Suprapubic skin (tissue), 4 donors: Measurements from ENCODE around the gene MBOAT2. TPM values are rescaled to one million over a fixed set of nuclear protein-coding genes. Genes with fewer than 3 reads are reported as not detected.
"Not testable (repeated sequence)": the region's sequence is repeated elsewhere in the genome, so short reads cannot be mapped to it uniquely, and the experiment has no call there.

Experiments used
- DNase-seq, 2 donors: peaks; one replicate each; pipeline ENCODE4 v3.0.0-alpha.2; 2019; ENCODE audit warnings: low spot score in 2 of 2
- H3K27ac ChIP-seq: fragments of 200-600 bp; sonication (generic); one replicate; pipeline ENCODE4 v1.5.1; 2019
- H3K27me3 ChIP-seq: fragments of 200-600 bp; sonication (generic); one replicate; pipeline ENCODE4 v1.5.1; 2019
- H3K36me3 ChIP-seq: fragments of 200-600 bp; sonication (generic); one replicate; pipeline ENCODE4 v1.5.1; 2019
- H3K4me1 ChIP-seq: fragments of 200-600 bp; sonication (generic); one replicate; pipeline ENCODE4 v1.5.1; 2019
- H3K4me3 ChIP-seq: fragments of 200-600 bp; sonication (generic); one replicate; pipeline ENCODE4 v1.5.1; 2019; ENCODE audit warnings: mild to moderate bottlenecking
- H3K9me3 ChIP-seq: fragments of 200-600 bp; sonication (generic); one replicate; pipeline ENCODE4 v1.5.1; 2019
- CTCF ChIP-seq, 2 donors: fragments of 200-600 bp in 1 of 2; fragments of 450-650 bp in 1 of 2; sonication (generic) in 1 of 2; IDR thresholded peaks; one replicate each; pipeline ENCODE4 v1.5.1; 2016 to 2019; ENCODE audit warnings: antibody characterized with exemption in 2 of 2, mild to moderate bottlenecking in 1 of 2, moderate library complexity in 1 of 2
- EP300 ChIP-seq: sonication (generic); formaldehyde crosslinking; IDR thresholded peaks from one replicate; pipeline ENCODE4 v1.6.1; 2017; ENCODE audit warnings: antibody characterized with exemption
- POLR2A ChIP-seq, 2 donors: fragments of 450-650 bp; IDR thresholded peaks; one replicate each; pipeline ENCODE4 v1.6.1; 2017; ENCODE audit warnings: antibody characterized with exemption in 2 of 2, mild to moderate bottlenecking in 2 of 2, moderate library complexity in 2 of 2
- POLR2AphosphoS5 ChIP-seq, 3 donors: sonication (generic); formaldehyde crosslinking; IDR thresholded peaks; one replicate each; pipeline ENCODE4 v1.6.1; 2017; ENCODE audit warnings: antibody characterized with exemption in 3 of 3
- WGBS: methylation state at CpG from one replicate; pipeline ENCODE4 v1.1.5; 2018; 5-methylcytosine and 5-hydroxymethylcytosine counted together
- total RNA-seq, 4 donors: library from RNA; depleted of rRNA; stranded (reverse); fragments of >200 nt; gene quantifications; one replicate each; pipeline ENCODE4 v1.1.0, GENCODE V29; 2016

MBOAT2 gene
- total RNA-seq, 4 donors from 2014 or later: 44.4 to 55.8 (median 51.1) TPM

DNA sequence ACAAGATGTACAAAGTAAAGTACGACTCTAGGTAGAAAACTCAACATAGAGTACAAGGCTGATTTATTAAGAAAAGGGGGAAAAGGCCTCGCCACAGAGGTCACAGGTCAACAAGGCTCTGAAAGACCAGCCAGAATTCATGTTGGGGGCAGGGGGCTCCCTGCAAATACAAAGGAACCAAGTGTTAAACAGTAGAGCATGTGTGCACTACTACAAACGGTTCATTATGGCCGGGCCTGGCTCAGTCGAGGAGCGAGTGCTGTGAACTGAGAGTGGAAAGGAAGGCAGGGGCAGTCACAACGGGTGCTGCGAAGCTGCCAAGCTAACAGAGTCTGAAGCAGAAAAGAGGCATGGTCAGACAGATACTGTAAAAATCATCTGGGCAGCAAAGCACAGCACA, 77.1 kb downstream of the MBOAT2 start:
- H3K9me3 ChIP-seq: no peaks in the 10 kb centered on the region
- H3K27me3 ChIP-seq: no peaks in the 10 kb centered on the region
- H3K4me3 ChIP-seq: no peak overlapping the region
- no peak for DNase-seq
- WGBS: 74% methylated on average over 8 of the region's 8 CpGs
- no peak overlapping the region for H3K27ac ChIP-seq
- TF ChIP-seq POLR2AphosphoS5 (IDR thresholded peaks at IDR 0.05): no peak
- no peak for TF ChIP-seq EP300
- TF ChIP-seq CTCF (IDR thresholded peaks at IDR 0.05): no peak
- TF ChIP-seq POLR2A (IDR thresholded peaks at IDR 0.05): no peak
- H3K36me3 ChIP-seq: no peaks in the 10 kb centered on the region
- no peaks in the 10 kb centered on the region for H3K4me1 ChIP-seq

DNA sequence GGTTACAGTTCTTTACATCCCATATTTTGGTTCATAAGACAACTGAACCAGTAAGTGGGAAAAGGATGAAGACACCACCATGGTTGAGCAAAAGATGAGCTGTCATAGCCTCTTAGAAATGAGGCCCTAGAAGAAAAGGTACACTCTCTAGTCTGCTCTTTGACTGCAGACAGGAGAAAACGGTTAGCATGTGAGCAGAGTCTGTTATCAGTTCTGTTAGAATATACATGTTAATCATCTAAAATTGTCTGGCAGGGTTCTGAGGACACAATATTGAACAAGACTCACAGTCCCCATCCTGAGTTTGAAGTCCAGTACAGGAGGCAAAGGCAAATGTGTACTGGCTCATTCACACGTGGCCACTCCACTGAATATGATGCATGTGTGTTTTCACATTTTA, 78.1 kb downstream of the MBOAT2 start:
- no peaks in the 10 kb centered on the region for H3K9me3 ChIP-seq
- no peaks in the 10 kb centered on the region for H3K27me3 ChIP-seq
- TF ChIP-seq CTCF (IDR thresholded peaks at IDR 0.05) (no peak), POLR2A (IDR thresholded peaks at IDR 0.05) (no peak), EP300 (no peak), POLR2AphosphoS5 (IDR thresholded peaks at IDR 0.05) (no peak)
- H3K36me3 ChIP-seq: no peaks in the 10 kb centered on the region
- WGBS: 89% methylated on average over 2 of the region's 2 CpGs
- H3K4me3 ChIP-seq: no peak overlapping the region
- H3K27ac ChIP-seq: no peak overlapping the region
- H3K4me1 ChIP-seq: no peaks in the 10 kb centered on the region
- no peak for DNase-seq

- Histone ChIP-seq H3K9me3 (no peaks in the 10 kb centered on the region), H3K36me3 (no peaks in the 10 kb centered on the region), H3K27me3 (no peaks in the 10 kb centered on the region), H3K4me1 (no peaks in the 10 kb centered on the region), H3K4me3 (no peak overlapping the region), H3K27ac (no peak overlapping the region)
- no peak for DNase-seq
- 100% methylated on average over 1 of the region's 1 CpG for WGBS
- no peak for TF ChIP-seq POLR2AphosphoS5 (IDR thresholded peaks at IDR 0.05)
- TF ChIP-seq EP300: no peak
These were observed 80.3 kb downstream of the MBOAT2 start for GRCh38 chr2:8923183-8923582.

DNA sequence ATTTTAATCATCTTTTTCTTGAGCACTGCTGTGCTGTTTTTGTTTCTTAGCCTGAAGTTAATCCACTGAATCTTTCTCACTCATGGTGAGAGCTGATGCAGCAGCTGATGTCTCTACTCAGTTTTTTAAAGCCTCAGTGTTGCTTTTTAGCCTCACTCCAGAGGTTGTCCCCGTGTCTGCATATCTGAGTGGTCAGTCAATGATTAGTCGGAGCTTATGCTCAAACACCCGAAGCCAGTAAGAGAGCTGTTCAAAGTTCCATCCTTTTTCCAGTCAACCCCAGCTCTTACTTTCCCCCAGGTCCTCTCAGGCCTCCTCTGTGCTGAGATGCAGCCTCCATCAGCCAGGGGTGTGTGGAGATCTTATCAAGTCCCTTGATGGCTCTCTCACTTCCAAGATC, 81.1 kb downstream of the MBOAT2 start:
- H3K4me3 ChIP-seq: no peak overlapping the region
- H3K36me3 ChIP-seq: no peaks in the 10 kb centered on the region
- 91% methylated on average over 3 of the region's 3 CpGs for WGBS
- H3K4me1 ChIP-seq: no peaks in the 10 kb centered on the region
- H3K9me3 ChIP-seq: no peaks in the 10 kb centered on the region
- TF ChIP-seq EP300: no peak
- no peak for TF ChIP-seq POLR2AphosphoS5 (IDR thresholded peaks at IDR 0.05)
- no peak for TF ChIP-seq CTCF (IDR thresholded peaks at IDR 0.05)
- no peak for TF ChIP-seq POLR2A (IDR thresholded peaks at IDR 0.05)
- H3K27me3 ChIP-seq: no peaks in the 10 kb centered on the region
- DNase-seq: no peak
- no peak overlapping the region for H3K27ac ChIP-seq

- no peak overlapping the region for H3K27ac ChIP-seq
- H3K27me3 ChIP-seq: no peaks in the 10 kb centered on the region
- TF ChIP-seq POLR2A (IDR thresholded peaks at IDR 0.05) (no peak), EP300 (no peak), CTCF (IDR thresholded peaks at IDR 0.05) (no peak), POLR2AphosphoS5 (IDR thresholded peaks at IDR 0.05) (no peak)
- 100% methylated on average over 1 of the region's 1 CpG for WGBS
- H3K4me3 ChIP-seq: no peak overlapping the region
- H3K9me3 ChIP-seq: no peaks in the 10 kb centered on the region
- no peaks in the 10 kb centered on the region for H3K4me1 ChIP-seq
- no peaks in the 10 kb centered on the region for H3K36me3 ChIP-seq
- no peak for DNase-seq
These were observed 85.1 kb downstream of the MBOAT2 start for GRCh38 chr2:8918412-8918811.

DNA sequence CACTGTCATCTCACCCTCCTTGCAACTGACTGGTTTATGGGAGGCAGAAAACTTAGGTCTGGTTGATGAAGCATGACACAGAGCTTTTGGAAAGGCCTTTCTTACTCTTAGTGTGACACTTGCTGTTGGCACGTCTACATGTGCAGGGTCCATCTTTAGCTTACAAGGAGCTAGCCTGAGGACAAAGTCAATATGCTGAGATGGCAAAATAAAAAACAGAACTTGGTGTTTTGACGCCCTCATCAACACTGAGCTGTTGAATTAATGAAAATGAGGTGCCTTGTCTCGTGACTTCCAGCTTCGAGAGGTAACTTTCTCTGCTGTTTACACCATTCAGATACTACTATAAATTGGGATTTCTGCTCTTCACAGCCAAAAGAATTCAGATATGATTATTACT, 87.5 kb downstream of the MBOAT2 start:
- Histone ChIP-seq H3K4me3 (no peak overlapping the region), H3K27me3 (no peaks in the 10 kb centered on the region), H3K36me3 (no peaks in the 10 kb centered on the region), H3K27ac (no peak overlapping the region), H3K9me3 (peaks cover 3% of the 10 kb centered on the region), H3K4me1 (no peaks in the 10 kb centered on the region)
- TF ChIP-seq POLR2A (IDR thresholded peaks at IDR 0.05): no peak
- no peak for TF ChIP-seq POLR2AphosphoS5 (IDR thresholded peaks at IDR 0.05)
- TF ChIP-seq EP300: no peak
- no peak for TF ChIP-seq CTCF (IDR thresholded peaks at IDR 0.05)
- no peak for DNase-seq
- WGBS: 91% methylated on average over 4 of the region's 4 CpGs

DNA sequence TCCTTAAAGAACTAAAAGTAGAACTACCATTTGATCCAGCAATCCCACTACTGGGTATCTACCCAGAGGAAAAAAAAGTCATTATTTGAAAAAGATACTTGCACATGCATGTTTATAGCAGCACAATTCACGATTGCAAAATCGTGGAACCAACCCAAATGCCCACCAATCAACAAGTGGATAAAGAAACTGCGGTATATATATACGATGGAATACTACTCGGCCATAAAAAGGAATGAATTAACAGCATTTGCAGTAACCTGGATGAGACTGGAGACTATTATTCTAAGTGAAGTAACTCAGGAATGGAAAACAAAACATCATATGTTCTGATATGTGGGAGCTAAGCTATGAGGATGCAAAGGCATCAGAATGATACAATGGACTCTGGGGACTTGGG, 89.7 kb downstream of the MBOAT2 start:
- H3K4me3 ChIP-seq, H3K36me3 ChIP-seq, H3K27me3 ChIP-seq, H3K27ac ChIP-seq, DNase-seq, H3K9me3 ChIP-seq, H3K4me1 ChIP-seq: not testable (repeated sequence)
- WGBS: 95% methylated on average over 5 of the region's 5 CpGs
